ENCODE data around the gene BRPF3. TPM values are rescaled to one million over a fixed set of nuclear protein-coding genes. Genes with fewer than 3 reads are reported as not detected.

The BRPF3 gene
- total and polyA plus RNA-seq, 4 donors = 8.4 to 32.9 (median 18.8) TPM

GRCh38 chr6:36230371-36230770, 33.8 kb downstream of the BRPF3 start:
- no peak for DNase-seq
- no peaks in the 10 kb centered on the region for H3K9me3 ChIP-seq (ENCODE audit: control insufficient read depth, low read length)
- H3K4me3 ChIP-seq (ENCODE audit: low read length in 2 of 2) = no peak overlapping the region
- no peaks in the 10 kb centered on the region for H3K27me3 ChIP-seq (ENCODE audit: control insufficient read depth in 1 of 2, insufficient read depth in 2 of 2, low read length in 1 of 2)
- no peaks in the 10 kb centered on the region for H3K4me1 ChIP-seq (ENCODE audit: control insufficient read depth in 1 of 2, insufficient read depth in 2 of 2, low read length in 2 of 2)
- H3K36me3 ChIP-seq (ENCODE audit: control insufficient read depth in 1 of 2, insufficient read depth in 2 of 2, low read length in 1 of 2) = peaks cover 8 to 11% of the 10 kb centered on the region in 2 donors
- intact Hi-C loops (cut with DNase I) = no loop called here
- no peak for ATAC-seq (ENCODE audit: low FRiP score)
- 94% methylated on average over 11 of the region's 11 CpGs for WGBS, 2 donors
- no peak overlapping the region for H3K27ac ChIP-seq (ENCODE audit: low read depth in 1 of 2, low read length in 2 of 2)

- no peak for ATAC-seq (ENCODE audit: low FRiP score)
- WGBS, 2 donors = 81 to 88% methylated on average over 4 of the region's 4 CpGs
- H3K36me3 ChIP-seq (ENCODE audit: control insufficient read depth in 1 of 2, insufficient read depth in 2 of 2, low read length in 1 of 2) = peaks cover 8 to 10% of the 10 kb centered on the region in 2 donors
- no peak overlapping the region for H3K4me3 ChIP-seq (ENCODE audit: low read length in 2 of 2)
- no peaks in the 10 kb centered on the region for H3K27me3 ChIP-seq (ENCODE audit: control insufficient read depth in 1 of 2, insufficient read depth in 2 of 2, low read length in 1 of 2)
- H3K27ac ChIP-seq (ENCODE audit: low read depth in 1 of 2, low read length in 2 of 2) = no peak overlapping the region
- H3K4me1 ChIP-seq (ENCODE audit: control insufficient read depth in 1 of 2, insufficient read depth in 2 of 2, low read length in 2 of 2) = no peaks in the 10 kb centered on the region
- no peaks in the 10 kb centered on the region for H3K9me3 ChIP-seq (ENCODE audit: control insufficient read depth, low read length)
- intact Hi-C loops (cut with DNase I) = no loop called here
- DNase-seq = no peak
These were observed 35.6 kb downstream of the BRPF3 start for GRCh38 chr6:36232172-36232571.

GRCh38 chr6:36235309-36235708, 38.8 kb downstream of the BRPF3 start:
- Histone ChIP-seq H3K36me3 (ENCODE audit: control insufficient read depth in 1 of 2, insufficient read depth in 2 of 2, low read length in 1 of 2) (peaks cover 8% of the 10 kb centered on the region in 2 donors), H3K27ac (ENCODE audit: low read depth in 1 of 2, low read length in 2 of 2) (no peak overlapping the region), H3K4me3 (ENCODE audit: low read length in 2 of 2) (no peak overlapping the region), H3K4me1 (ENCODE audit: control insufficient read depth in 1 of 2, insufficient read depth in 2 of 2, low read length in 2 of 2) (no peaks in the 10 kb centered on the region), H3K27me3 (ENCODE audit: control insufficient read depth in 1 of 2, insufficient read depth in 2 of 2, low read length in 1 of 2) (no peaks in the 10 kb centered on the region), H3K9me3 (ENCODE audit: control insufficient read depth, low read length) (no peaks in the 10 kb centered on the region)
- no peak for ATAC-seq (ENCODE audit: low FRiP score)
- intact Hi-C loops (cut with DNase I) = no loop called here
- WGBS, 2 donors = 46 to 55% methylated on average over 3 of the region's 3 CpGs
- no peak for DNase-seq

- no peaks in the 10 kb centered on the region for H3K4me1 ChIP-seq (ENCODE audit: control insufficient read depth in 1 of 2, insufficient read depth in 2 of 2, low read length in 2 of 2)
- peaks cover 6 to 8% of the 10 kb centered on the region in 2 donors for H3K36me3 ChIP-seq (ENCODE audit: control insufficient read depth in 1 of 2, insufficient read depth in 2 of 2, low read length in 1 of 2)
- intact Hi-C loops (cut with DNase I) = no loop called here
- no peaks in the 10 kb centered on the region for H3K27me3 ChIP-seq (ENCODE audit: control insufficient read depth in 1 of 2, insufficient read depth in 2 of 2, low read length in 1 of 2)
- DNase-seq (no peak), ATAC-seq (ENCODE audit: low FRiP score) (no peak)
- no peak overlapping the region for H3K4me3 ChIP-seq (ENCODE audit: low read length in 2 of 2)
- H3K9me3 ChIP-seq (ENCODE audit: control insufficient read depth, low read length) = no peaks in the 10 kb centered on the region
- 94 to 96% methylated on average over 17 of the region's 17 CpGs for WGBS, 2 donors
- no peak overlapping the region for H3K27ac ChIP-seq (ENCODE audit: low read depth in 1 of 2, low read length in 2 of 2)
These were observed 39.3 kb downstream of the BRPF3 start for GRCh38 chr6:36235862-36236261.

- no peaks in the 10 kb centered on the region for H3K4me1 ChIP-seq (ENCODE audit: control insufficient read depth in 1 of 2, insufficient read depth in 2 of 2, low read length in 2 of 2)
- no peak overlapping the region for H3K27ac ChIP-seq (ENCODE audit: low read depth in 1 of 2, low read length in 2 of 2)
- DNase-seq (no peak), ATAC-seq (ENCODE audit: low FRiP score) (no peak)
- no peak overlapping the region for H3K4me3 ChIP-seq (ENCODE audit: low read length in 2 of 2)
- no peaks in the 10 kb centered on the region for H3K27me3 ChIP-seq (ENCODE audit: control insufficient read depth in 1 of 2, insufficient read depth in 2 of 2, low read length in 1 of 2)
- no peaks in the 10 kb centered on the region for H3K9me3 ChIP-seq (ENCODE audit: control insufficient read depth, low read length)
- intact Hi-C loops (cut with DNase I) = no loop called here
- WGBS, 2 donors = 86% methylated on average over 5 of the region's 5 CpGs
- no peaks in the 10 kb centered on the region for H3K36me3 ChIP-seq (ENCODE audit: control insufficient read depth in 1 of 2, insufficient read depth in 2 of 2, low read length in 1 of 2)
These were observed 43.2 kb downstream of the BRPF3 start for GRCh38 chr6:36239774-36240173.

GRCh38 chr6:36241728-36242127, 45.2 kb downstream of the BRPF3 start:
- Histone ChIP-seq H3K4me1 (ENCODE audit: control insufficient read depth in 1 of 2, insufficient read depth in 2 of 2, low read length in 2 of 2) (no peaks in the 10 kb centered on the region), H3K36me3 (ENCODE audit: control insufficient read depth in 1 of 2, insufficient read depth in 2 of 2, low read length in 1 of 2) (no peaks in the 10 kb centered on the region), H3K27ac (ENCODE audit: low read depth in 1 of 2, low read length in 2 of 2) (no peak overlapping the region), H3K27me3 (ENCODE audit: control insufficient read depth in 1 of 2, insufficient read depth in 2 of 2, low read length in 1 of 2) (no peaks in the 10 kb centered on the region), H3K9me3 (ENCODE audit: control insufficient read depth, low read length) (no peaks in the 10 kb centered on the region), H3K4me3 (ENCODE audit: low read length in 2 of 2) (no peak overlapping the region)
- WGBS, 2 donors = 48 to 52% methylated on average over 10 of the region's 10 CpGs
- ATAC-seq (ENCODE audit: low FRiP score) (no peak), DNase-seq (no peak)
- intact Hi-C loops (cut with DNase I) = no loop called here

- intact Hi-C loops (cut with DNase I) = no loop called here
- no peak overlapping the region for H3K4me3 ChIP-seq (ENCODE audit: low read length in 2 of 2)
- H3K9me3 ChIP-seq (ENCODE audit: control insufficient read depth, low read length) = no peaks in the 10 kb centered on the region
- H3K27ac ChIP-seq (ENCODE audit: low read depth in 1 of 2, low read length in 2 of 2) = no peak overlapping the region
- H3K4me1 ChIP-seq (ENCODE audit: control insufficient read depth in 1 of 2, insufficient read depth in 2 of 2, low read length in 2 of 2) = no peaks in the 10 kb centered on the region
- ATAC-seq (ENCODE audit: low FRiP score) (no peak), DNase-seq (no peak)
- no peaks in the 10 kb centered on the region for H3K27me3 ChIP-seq (ENCODE audit: control insufficient read depth in 1 of 2, insufficient read depth in 2 of 2, low read length in 1 of 2)
- H3K36me3 ChIP-seq (ENCODE audit: control insufficient read depth in 1 of 2, insufficient read depth in 2 of 2, low read length in 1 of 2) = no peaks in the 10 kb centered on the region
- WGBS, 2 donors = 92% methylated on average over 5 of the region's 5 CpGs
These were observed 45.6 kb downstream of the BRPF3 start for GRCh38 chr6:36242161-36242560.

- H3K27me3 ChIP-seq (ENCODE audit: control insufficient read depth in 1 of 2, insufficient read depth in 2 of 2, low read length in 1 of 2) = no peaks in the 10 kb centered on the region
- H3K4me3 ChIP-seq (ENCODE audit: low read length in 2 of 2) = no peak overlapping the region
- DNase-seq (no peak), ATAC-seq (ENCODE audit: low FRiP score) (no peak)
- H3K9me3 ChIP-seq (ENCODE audit: control insufficient read depth, low read length) = no peaks in the 10 kb centered on the region
- intact Hi-C loops (cut with DNase I) = no loop called here
- H3K36me3 ChIP-seq (ENCODE audit: control insufficient read depth in 1 of 2, insufficient read depth in 2 of 2, low read length in 1 of 2) = no peaks in the 10 kb centered on the region
- H3K27ac ChIP-seq (ENCODE audit: low read depth in 1 of 2, low read length in 2 of 2) = no peak overlapping the region
- WGBS, 2 donors = 85 to 87% methylated on average over 4 of the region's 4 CpGs
- H3K4me1 ChIP-seq (ENCODE audit: control insufficient read depth in 1 of 2, insufficient read depth in 2 of 2, low read length in 2 of 2) = no peaks in the 10 kb centered on the region
These were observed 46.1 kb downstream of the BRPF3 start for GRCh38 chr6:36242626-36243025.

GRCh38 chr6:36243562-36244212, 47.1 kb downstream of the BRPF3 start:
- DNase-seq (no peak), ATAC-seq (ENCODE audit: low FRiP score) (no peak)
- Histone ChIP-seq H3K4me1 (ENCODE audit: control insufficient read depth in 1 of 2, insufficient read depth in 2 of 2, low read length in 2 of 2) (no peaks in the 10 kb centered on the region), H3K27ac (ENCODE audit: low read depth in 1 of 2, low read length in 2 of 2) (no peak overlapping the region), H3K9me3 (ENCODE audit: control insufficient read depth, low read length) (no peaks in the 10 kb centered on the region), H3K4me3 (ENCODE audit: low read length in 2 of 2) (no peak overlapping the region), H3K36me3 (ENCODE audit: control insufficient read depth in 1 of 2, insufficient read depth in 2 of 2, low read length in 1 of 2) (no peaks in the 10 kb centered on the region), H3K27me3 (ENCODE audit: control insufficient read depth in 1 of 2, insufficient read depth in 2 of 2, low read length in 1 of 2) (no peaks in the 10 kb centered on the region)
- WGBS, 2 donors = 83 to 88% methylated on average over 3 of the region's 3 CpGs
- intact Hi-C loops (cut with DNase I) = no loop called here

All from aorta (tissue), 5 donors.